GM21619 (cell line): Measurements from ENCODE around the gene ARHGAP15.
"Not testable (repeated sequence)": the region's sequence is repeated elsewhere in the genome, so short reads cannot be mapped to it uniquely, and the experiment has no call there.

Experiments used
- ATAC-seq: cut with Tn5 transposase; IDR thresholded peaks from one replicate; pipeline ENCODE4 v1.9.1; 2021; ENCODE audit not compliant: unreplicated experiment

Gene ARHGAP15

DNA sequence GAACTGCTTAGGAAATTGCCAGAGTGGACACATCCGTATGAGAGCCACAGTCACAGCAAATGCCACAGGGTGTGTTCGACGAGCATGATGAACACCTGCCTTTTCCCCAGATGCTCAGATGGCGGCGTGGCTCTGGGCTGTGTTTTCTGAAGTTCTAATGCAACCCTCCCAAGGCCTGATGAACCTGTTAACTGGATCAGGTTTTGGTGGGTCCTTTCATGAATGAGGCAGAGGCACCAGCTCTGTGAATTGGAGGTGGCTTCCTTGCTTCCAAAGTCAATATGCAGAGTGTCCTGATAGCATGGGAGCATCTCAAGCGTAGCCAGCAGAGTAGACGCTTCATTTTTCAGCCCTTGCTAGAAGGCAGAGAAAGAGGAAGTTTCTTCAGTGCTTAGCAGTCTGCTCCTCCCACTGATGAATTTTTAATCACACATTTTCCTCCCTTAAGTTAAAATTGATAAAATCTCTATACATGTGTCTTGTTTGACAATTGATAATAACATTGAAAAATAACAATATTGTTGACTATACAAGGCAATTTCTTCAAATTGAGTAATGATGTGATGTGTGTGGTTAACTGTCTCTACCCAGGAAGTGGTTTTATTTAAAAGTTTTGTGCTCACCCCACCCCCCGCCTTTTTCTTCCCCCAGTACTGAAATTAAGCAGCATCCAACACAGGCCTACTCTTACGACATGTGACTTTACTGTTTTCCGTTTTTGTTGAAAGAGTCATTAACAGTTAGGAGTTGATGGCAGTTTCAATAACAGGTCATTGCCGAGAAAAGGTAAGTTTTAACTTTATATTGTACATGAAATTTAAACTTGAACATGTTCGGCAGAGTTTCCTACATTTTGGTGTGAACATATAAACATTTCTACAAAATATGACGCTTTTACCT lies at the start of gene ARHGAP15:
Gene ARHGAP15, plus strand, starts transcription at position 739 of the 900 bp plus-strand sequence.
- ATAC-seq: peak; percentile 86

GRCh38 chr2:143081616-143082015 lies 47.6 kb upstream of the ARHGAP15 start:
- ATAC-seq: no peak

- ATAC-seq: no peak
These were observed 45.6 kb upstream of the ARHGAP15 start for GRCh38 chr2:143083636-143084035.

DNA sequence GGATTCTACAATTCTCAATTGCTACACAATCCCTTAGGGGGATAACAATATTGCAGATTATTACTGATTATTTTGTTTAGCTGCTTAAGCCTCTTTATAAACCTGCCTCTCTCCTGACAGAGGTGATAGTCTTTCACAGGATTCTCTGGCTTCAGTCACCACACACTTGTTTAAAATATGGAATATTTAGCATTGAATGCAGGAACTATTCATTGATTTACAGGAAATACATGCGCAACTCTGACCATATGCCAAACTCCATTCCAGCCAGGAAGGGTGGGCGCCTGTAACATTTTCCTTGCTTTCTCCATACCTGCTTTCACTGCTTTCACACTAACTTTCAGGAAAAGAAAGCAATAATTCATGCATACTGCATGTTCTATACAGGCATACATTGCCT lies 44.8 kb upstream of the ARHGAP15 start:
- ATAC-seq: no peak

- peak; percentile 73 for ATAC-seq
These were observed 44.0 kb upstream of the ARHGAP15 start for GRCh38 chr2:143085125-143085784.

- no peak for ATAC-seq
These were observed 42.2 kb upstream of the ARHGAP15 start for GRCh38 chr2:143087033-143087432.

- no peak for ATAC-seq
These were observed 40.8 kb upstream of the ARHGAP15 start for GRCh38 chr2:143088388-143088787.

- ATAC-seq: not testable (repeated sequence)
These were observed 39.7 kb upstream of the ARHGAP15 start for GRCh38 chr2:143089520-143089919.

DNA sequence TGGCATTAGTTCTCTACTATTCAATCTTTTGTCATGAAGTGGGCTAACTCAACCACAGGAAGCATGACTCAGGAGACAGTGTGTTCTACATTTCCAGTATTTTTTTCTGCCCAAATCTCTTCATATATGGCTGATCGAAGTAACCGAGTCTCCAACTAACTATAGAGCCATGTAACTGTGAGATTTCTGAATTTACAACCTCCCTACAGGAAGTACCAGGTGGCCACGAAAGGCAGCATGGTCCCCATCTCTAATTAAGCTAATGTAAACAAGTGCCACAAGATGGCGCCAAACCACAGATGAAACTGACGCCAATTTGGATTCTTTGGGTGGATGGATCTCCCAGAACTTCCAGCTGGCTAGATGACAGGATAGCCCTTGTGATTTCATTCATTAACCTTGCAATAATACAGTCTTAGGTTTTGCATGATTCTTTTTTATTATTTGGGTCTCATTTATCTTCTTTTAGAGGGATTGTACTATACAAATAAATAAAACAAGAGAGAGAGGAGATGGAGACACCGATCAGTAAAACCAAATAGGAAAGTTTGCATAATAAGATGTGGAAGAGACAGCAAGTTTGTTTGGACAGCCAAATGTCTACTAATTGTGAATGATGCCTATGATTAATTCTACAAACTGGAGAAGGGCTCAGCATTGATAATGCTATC lies 18.3 kb upstream of the ARHGAP15 start:
- ATAC-seq: peak; percentile 91

GRCh38 chr2:143117225-143117624 lies 12.0 kb upstream of the ARHGAP15 start:
- no peak for ATAC-seq

DNA sequence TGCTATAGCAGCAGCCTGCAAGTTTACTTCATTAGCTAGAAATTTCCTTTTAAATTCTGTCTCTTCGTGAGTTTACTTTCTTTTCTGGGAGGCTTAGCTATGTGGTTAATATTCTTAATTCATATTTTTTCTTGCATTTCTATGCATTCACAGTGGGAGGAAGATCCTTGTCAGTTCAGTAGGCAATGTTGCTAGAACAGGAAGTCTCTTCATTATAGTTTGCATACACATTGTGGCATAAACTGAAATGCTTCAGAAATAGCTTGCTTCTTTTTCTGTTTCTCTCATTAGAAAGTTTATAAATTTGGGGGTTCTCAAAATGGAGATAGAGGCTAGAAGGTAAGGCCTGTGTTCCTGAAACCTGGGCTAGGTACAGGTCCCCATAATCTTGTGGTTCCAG lies 8.1 kb upstream of the ARHGAP15 start:
- peak; percentile 64 for ATAC-seq

DNA sequence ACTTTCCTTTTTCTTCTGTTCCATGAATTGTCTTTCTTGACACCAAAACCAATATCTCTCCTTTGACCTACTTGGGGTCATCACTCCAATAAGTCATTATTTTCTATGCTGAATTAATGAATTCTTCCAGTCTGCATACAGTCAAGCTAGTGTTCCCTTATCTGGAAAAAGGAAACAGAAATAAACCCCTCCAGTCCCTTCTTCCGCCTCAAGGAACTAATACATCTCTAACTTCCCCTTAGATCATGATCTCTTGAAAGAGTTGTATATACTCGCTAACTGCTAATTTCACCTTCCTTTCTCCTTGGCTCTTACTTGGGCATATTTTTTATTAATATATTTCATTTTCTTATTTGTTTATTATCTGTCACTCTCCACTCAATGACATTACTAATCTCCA lies 7.3 kb upstream of the ARHGAP15 start:
- ATAC-seq: no peak

DNA sequence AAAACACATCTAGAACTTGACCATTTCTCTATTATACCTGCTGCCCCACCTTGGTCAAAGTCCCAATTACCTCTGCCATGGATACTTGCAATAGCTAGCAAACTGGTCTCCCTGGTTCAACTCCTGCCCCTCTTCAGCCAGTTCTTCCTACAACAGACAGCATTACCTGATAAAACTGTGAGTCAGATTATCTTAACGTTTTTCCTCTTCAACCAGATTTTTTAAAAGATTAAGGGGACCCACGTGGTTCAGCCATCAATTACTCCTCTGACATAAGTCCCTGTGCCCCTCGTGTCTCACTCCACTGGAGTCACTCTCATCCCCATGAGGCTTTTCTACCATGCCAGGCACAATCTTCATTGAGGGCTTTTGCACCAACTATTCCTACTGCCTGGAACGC lies 5.3 kb upstream of the ARHGAP15 start:
- ATAC-seq: no peak

DNA sequence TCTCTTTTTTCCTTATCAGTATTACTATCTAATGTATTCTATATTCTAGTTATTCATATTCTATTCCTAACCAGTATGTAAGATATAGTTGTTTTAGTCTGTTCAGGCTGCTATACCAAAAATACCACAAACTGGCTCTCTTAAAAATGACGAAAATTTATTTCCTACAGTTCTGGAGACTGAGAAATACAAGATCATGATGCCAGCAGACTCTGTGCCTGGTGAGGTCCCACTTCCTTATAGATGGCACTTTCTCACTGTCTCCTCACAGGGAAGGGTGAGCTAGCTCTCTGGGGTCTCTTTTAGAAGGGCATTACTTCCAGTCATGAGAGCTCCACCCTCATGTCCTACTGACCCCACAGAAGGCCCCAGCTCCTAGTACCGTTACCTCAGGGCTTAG lies 4.8 kb upstream of the ARHGAP15 start:
- ATAC-seq: no peak

- ATAC-seq: no peak
These were observed 3.5 kb upstream of the ARHGAP15 start for GRCh38 chr2:143125717-143126116.

- peak; percentile 17 for ATAC-seq
These were observed 3.1 kb downstream of the ARHGAP15 start for GRCh38 chr2:143132355-143132754.

- no peak for ATAC-seq
These were observed 4.6 kb downstream of the ARHGAP15 start for GRCh38 chr2:143133783-143134182.

GRCh38 chr2:143138292-143138691 lies 9.1 kb downstream of the ARHGAP15 start:
- ATAC-seq: no peak

- peak; percentile 22 for ATAC-seq
These were observed 10.7 kb downstream of the ARHGAP15 start for GRCh38 chr2:143139835-143140393.

DNA sequence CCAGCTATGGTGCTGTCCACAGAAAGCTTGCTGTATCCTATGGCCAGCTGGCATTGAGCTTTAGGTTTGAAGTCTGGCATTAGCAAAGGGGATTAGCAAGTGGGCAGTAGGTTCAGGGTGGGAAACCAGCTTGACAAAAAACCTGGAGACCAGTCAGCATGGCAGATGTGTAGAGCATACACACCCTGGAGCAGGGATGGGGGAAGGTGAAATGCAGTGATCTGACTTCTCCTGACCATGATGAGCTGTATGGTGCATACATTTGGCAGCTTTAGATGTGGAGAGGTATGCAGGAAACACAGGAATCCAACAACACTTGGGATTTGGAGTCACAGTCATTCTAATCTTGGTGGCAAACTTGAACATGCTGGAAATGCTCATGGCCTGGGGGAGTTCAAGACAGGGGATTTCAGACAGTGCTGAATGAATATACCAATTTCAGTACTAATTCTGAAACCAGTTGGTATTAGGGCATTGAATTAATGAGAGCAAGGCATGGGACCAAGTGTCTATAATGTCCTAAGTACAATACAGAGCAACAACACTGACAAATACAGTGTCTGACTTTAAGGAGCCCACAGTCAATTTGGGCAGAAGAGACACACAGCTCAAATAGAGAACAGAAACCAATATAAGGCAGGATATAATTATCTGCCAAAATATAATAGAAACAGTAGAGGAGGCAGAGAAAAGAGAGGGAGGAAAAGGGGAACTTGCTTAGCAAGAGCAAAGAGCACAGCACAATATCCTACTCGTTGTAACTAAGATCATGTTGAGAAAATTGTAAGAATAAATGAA lies 11.8 kb downstream of the ARHGAP15 start:
- peak; percentile 75 for ATAC-seq

DNA sequence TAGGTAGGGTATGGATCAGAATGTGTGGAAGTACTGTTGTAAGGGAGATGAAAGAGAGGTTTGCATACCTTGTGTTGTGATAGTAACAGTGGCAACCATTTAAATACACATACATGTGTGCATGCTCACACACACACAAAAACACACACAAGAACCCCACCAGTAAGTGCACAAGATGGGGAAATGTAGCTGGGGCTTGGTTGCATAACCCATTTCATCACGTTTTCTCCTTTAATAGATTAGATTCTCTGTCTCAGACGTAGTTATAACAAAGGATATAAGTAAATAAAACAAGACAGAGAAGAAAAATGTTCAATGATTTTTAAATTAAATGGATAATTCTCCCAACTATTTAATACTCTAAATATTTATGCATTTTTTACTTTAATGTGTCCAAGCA lies 13.4 kb downstream of the ARHGAP15 start:
- no peak for ATAC-seq
